Measurements from ENCODE around the gene ABCF1. TPM values are rescaled to one million over a fixed set of nuclear protein-coding genes. Genes with fewer than 3 reads are reported as not detected.

Gene ABCF1
- total RNA-seq, 1 experiment from 2014 or later, result 53.3 TPM

DNA sequence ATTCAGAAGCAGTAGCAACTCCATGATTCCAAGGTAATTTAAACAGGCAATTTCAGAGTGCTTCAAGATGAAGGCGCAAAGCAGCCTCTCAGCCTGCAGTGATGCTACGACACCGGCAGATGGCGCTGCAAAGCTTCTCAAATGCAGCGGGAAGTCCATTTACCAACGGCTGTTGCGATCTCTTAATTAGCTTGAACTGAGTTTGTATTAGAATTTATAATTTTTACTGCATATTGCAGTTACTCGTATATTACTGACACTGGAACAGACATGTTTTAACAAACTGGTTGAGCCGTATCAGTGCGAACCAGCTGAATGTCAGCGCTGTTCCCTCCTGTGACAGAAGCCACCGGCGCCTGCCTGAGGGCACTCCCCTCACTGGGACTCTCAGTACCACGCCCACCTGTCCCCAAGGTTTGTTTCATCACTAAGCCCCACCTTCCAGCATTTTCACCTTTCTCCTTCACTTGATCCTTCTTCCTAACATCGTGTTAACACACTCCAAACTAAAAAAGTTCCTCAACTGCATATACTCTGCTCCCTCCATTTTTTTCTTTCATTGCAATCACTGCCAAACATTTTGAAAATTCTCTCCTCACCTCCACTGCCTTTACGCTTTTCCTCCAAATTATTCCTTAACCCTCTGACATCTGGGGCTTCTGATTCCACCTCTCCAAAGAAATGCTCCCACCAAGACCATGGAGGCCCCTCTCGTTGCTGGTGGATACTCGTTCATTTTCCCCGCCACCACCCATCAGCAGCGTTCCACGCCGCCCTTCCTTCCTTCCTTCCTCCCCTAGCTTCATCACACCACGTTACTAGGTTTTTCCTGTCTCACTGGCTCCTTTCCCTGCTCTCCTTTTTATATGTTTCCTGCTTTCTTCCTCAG lies 29.5 kb upstream of the ABCF1 start:
- BruUV-seq (replicated peaks), result no TSS peak
- Histone ChIP-seq H3K79me2 (ENCODE audit: insufficient read depth, low read length) (no peaks in the 10 kb centered on the region), H4K20me1 (ENCODE audit: insufficient read depth) (no peaks in the 10 kb centered on the region), H3K9me3 (ENCODE audit: control insufficient read depth in 1 of 2, insufficient read depth in 1 of 2, low read depth in 1 of 2, low read length in 2 of 2) (no peaks in the 10 kb centered on the region), H3K27ac (ENCODE audit: low read depth, low read length) (no peak overlapping the region), H2AFZ (ENCODE audit: low read depth, low read length, poor library complexity, severe bottlenecking) (no peak overlapping the region), H3K4me1 (ENCODE audit: control insufficient read depth in 1 of 2, insufficient read depth in 2 of 2, low read length in 2 of 2) (peaks cover 0 to 10% of the 10 kb centered on the region in 2 experiments; a peak in 2 of 4 replicates), H3K4me2 (ENCODE audit: low read length) (peak overlapping the region; percentile 72), H3K9ac (ENCODE audit: low read length) (peak overlapping the region; percentile 10; the same call in 1 of the 2 replicates), H3K36me3 (ENCODE audit: control insufficient read depth in 1 of 2, insufficient read depth in 2 of 2, low read length in 2 of 2) (no peaks in the 10 kb centered on the region), H3K27me3 (ENCODE audit: insufficient read depth, low read length) (no peaks in the 10 kb centered on the region), H3K9me2 (ENCODE audit: insufficient read depth) (no peaks in the 10 kb centered on the region), H3K4me3 (replicated peaks in 1 of 2; ENCODE audit: low read depth in 1 of 2, low read length in 2 of 2) (peak overlapping the region; percentile 36 to 47)
- RAD21 ChIA-PET (ENCODE audit: low non-redundant PET in 1 of 2, low total read pairs in 2 of 2, uncharacterized antibody in 2 of 2, unreplicated experiment in 2 of 2), result interaction anchor here in 1 of 2 experiments (1.1 kb wide), 1 partner anchor 189 kb away, joined by 5 read pairs; no protein-coding TSS in a partner anchor
- POLR2A ChIA-PET, result interaction anchor here (1.1 to 1.7 kb wide), 3 partner anchors 9 to 189 kb away, joined by 3 to 4 read pairs (median 3); partner anchors contain the start of gene ABCF1
- CTCF ChIA-PET, result interaction anchor here (0.7 to 3.3 kb wide), 24 partner anchors 10 to 538 kb away, joined by 3 to 36 read pairs (median 5); partner anchors contain the start of genes ABCF1, GNL1, PRR3 and TRIM39
- intact Hi-C loops (cut with micrococcal nuclease), result loop anchor here (1.0 to 5.0 kb wide), 2 partner anchors 56 to 191 kb away; no protein-coding TSS in a partner anchor
- TF ChIP-seq ELF1 (IDR thresholded peaks at IDR 0.05; ENCODE audit: borderline replicate concordance, low read depth) (no peak), MAX (IDR thresholded peaks at IDR 0.05) (no peak), TCF7L2 (IDR thresholded peaks at IDR 0.05; ENCODE audit: borderline replicate concordance, extremely low read depth, insufficient read depth, insufficient read length) (no peak), SRF (IDR thresholded peaks at IDR 0.05; ENCODE audit: low read depth) (no peak), YY1 (IDR thresholded peaks at IDR 0.05; ENCODE audit: extremely low read depth, insufficient replicate concordance, low read depth, low read length) (no peak), POLR2AphosphoS5 (IDR thresholded peaks at IDR 0.05; ENCODE audit: low read depth, low read length) (no peak), RAD21 (IDR thresholded peaks at IDR 0.05; ENCODE audit: low read depth) (peak; percentile 78), CTCF (IDR thresholded peaks at IDR 0.05 in 2 of 3, conservative IDR thresholded peaks at IDR 0.05 in 1 of 3; ENCODE audit: borderline replicate concordance in 1 of 3, insufficient read depth in 1 of 3, low read depth in 2 of 3, low read length in 2 of 3) (peak; percentile 84 to 99 (median 97)), ZNF274 (IDR thresholded peaks at IDR 0.05; ENCODE audit: low read depth, low read length) (no peak), REST (IDR thresholded peaks at IDR 0.05; ENCODE audit: low read depth) (no peak), ZBTB33 (IDR thresholded peaks at IDR 0.05; ENCODE audit: extremely low read depth, insufficient replicate concordance, low read length) (no peak), SIN3A (IDR thresholded peaks at IDR 0.05; ENCODE audit: low read depth) (no peak), EZH2phosphoT487 (IDR thresholded peaks at IDR 0.05; ENCODE audit: borderline replicate concordance) (no peak), POLR2A (IDR thresholded peaks at IDR 0.05; ENCODE audit: borderline replicate concordance, extremely low read depth, insufficient read depth, insufficient read length) (no peak)
- ATAC-seq (peak; percentile 92), DNase-seq (ENCODE audit: low read depth, low spot score) (peak; percentile 83)

All from HCT116 (cell line).